ENCODE measurements around the gene ST6GALNAC1. TPM values are rescaled to one million over a fixed set of nuclear protein-coding genes. Genes with fewer than 3 reads are reported as not detected.

The ST6GALNAC1 gene
- total and polyA plus RNA-seq, 2 of the 13 experiments (the other 11 are each of a cell fraction or from before 2014, with no cell fraction given), result not detected

DNA sequence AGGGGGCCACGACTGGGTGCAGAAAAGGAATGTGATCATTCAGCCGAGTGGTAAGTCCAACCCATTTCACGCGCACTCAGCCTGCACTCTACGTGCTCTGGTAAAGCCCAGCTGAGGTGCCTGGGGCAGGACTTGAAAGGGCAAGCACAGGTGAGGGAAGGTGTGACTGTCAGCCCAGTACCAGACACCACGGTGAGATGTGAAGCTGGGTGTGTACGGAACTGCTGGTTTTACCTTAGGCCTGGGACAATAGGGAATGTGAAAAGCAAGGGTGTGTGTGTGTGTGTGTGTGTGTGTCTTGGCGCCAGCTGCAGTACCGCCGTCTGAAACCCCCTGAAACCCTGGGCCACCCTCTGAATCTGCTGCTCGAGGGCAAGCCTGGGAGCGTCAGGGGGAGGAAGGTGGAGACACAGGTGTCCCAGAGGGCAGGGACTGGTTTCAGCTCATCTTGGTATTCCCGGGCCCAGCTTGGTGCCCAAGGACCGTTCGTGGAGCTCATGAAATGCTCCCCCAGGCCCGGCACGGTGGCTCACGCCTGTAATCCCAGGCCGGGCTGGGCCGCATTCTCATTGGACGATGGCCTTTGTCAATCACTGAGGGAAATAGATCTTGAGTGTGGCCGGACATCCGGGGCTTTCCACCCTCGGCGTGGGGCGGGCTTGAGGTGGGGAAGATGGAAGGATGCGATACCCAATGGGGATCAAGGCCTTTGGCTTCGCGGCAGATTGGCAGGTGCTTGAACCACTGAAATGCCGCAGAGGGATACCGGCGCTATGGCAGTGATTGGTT lies 27.8 kb upstream of the ST6GALNAC1 start (continued):
- TF ChIP-seq, protein P1, sequence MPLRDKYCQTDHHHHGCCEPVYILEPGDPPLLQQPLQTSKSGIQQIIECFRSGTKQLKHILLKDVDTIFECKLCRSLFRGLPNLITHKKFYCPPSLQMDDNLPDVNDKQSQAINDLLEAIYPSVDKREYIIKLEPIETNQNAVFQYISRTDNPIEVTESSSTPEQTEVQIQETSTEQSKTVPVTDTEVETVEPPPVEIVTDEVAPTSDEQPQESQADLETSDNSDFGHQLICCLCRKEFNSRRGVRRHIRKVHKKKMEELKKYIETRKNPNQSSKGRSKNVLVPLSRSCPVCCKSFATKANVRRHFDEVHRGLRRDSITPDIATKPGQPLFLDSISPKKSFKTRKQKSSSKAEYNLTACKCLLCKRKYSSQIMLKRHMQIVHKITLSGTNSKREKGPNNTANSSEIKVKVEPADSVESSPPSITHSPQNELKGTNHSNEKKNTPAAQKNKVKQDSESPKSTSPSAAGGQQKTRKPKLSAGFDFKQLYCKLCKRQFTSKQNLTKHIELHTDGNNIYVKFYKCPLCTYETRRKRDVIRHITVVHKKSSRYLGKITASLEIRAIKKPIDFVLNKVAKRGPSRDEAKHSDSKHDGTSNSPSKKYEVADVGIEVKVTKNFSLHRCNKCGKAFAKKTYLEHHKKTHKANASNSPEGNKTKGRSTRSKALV (CRISPR knock-in tag; IDR thresholded peaks at IDR 0.05), result peak; percentile 67
- peak; percentile 74 for TF ChIP-seq MEF2D (CRISPR knock-in tag; IDR thresholded peaks at IDR 0.05)
- no peak for TF ChIP-seq ZNF660 (CRISPR knock-in tag; IDR thresholded peaks at IDR 0.05; ENCODE audit: borderline replicate concordance, low read depth)
- TF ChIP-seq RFXANK (CRISPR knock-in tag; IDR thresholded peaks at IDR 0.05), result no peak; the same call in 1 of the 2 replicates
- peak; percentile 35; the same call in 1 of the 2 replicates for TF ChIP-seq POLR2AphosphoS2 (IDR thresholded peaks at IDR 0.05; ENCODE audit: low read depth, low read length)
- TF ChIP-seq NCOR1 (IDR thresholded peaks at IDR 0.05; ENCODE audit: borderline replicate concordance, low read length), result no peak; the same call in 1 of the 2 replicates

DNA sequence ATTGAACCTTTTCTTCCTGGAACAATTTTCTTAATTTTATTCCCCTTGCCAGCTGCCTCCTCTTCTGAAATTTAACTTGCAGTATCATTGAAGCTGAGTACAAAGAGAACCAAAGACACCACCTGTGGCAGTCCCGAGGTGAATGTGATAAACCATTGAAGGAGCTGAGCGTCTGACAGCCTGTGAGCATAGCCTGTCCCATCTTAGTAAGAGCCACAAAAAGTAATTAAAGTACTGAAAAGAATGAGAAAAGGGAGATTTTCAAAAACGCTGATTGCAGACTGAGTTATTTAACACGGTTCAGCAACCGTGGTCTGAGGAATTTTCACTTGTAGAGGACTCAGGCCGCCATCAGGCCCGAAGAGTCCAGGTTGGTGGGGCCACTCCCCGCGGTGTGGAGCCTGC lies 27.2 kb upstream of the ST6GALNAC1 start:
- Histone ChIP-seq H3K4me3 (replicated peaks in 1 of 3; ENCODE audit: insufficient read depth in 1 of 3, low read depth in 2 of 3, low read length in 3 of 3) (peak overlapping the region; percentile 58 to 80 (median 60)), H3K27me3 (ENCODE audit: control insufficient read depth in 1 of 2, insufficient read depth in 2 of 2, low read length in 2 of 2) (no peaks in the 10 kb centered on the region; a peak in 1 of 5 replicates), H3K27ac (ENCODE audit: extremely low read length, insufficient read depth, low read length) (peak overlapping the region; percentile 83), H3K9ac (ENCODE audit: insufficient read depth, low read depth, low read length) (peak overlapping the region; percentile 82), H4K20me1 (ENCODE audit: insufficient read depth, low read length) (no peaks in the 10 kb centered on the region), H3K36me3 (replicated peaks in 1 of 2; ENCODE audit: control insufficient read depth in 1 of 2, insufficient read depth in 2 of 2, low read length in 2 of 2) (no peaks in the 10 kb centered on the region), H3K9me3 (ENCODE audit: low read length) (no peaks in the 10 kb centered on the region), H3K79me2 (ENCODE audit: insufficient read depth, low read length) (no peaks in the 10 kb centered on the region), H3K4me2 (ENCODE audit: low read depth, low read length) (peak overlapping the region; percentile 95), H3K4me1 (ENCODE audit: insufficient read depth, low read length) (peaks cover 53% of the 10 kb centered on the region), H2AFZ (ENCODE audit: low read length) (peak overlapping the region; percentile 30)
- ATAC-seq, result peak; percentile 3
- CTCF ChIA-PET (ENCODE audit: low intra/inter-chr PET ratio, low total read pairs), result no interaction called here
- in situ Hi-C loops (cut with HindIII; ENCODE audit: extremely low pct_ligation_motif_present, low pct_unique_long_range_greater_than_20kb) (no loop called here), intact Hi-C loops (cut with micrococcal nuclease; ENCODE audit: unreplicated experiment) (loop anchor here (5.0 kb wide), 1 partner anchor 148 kb away; no protein-coding TSS in a partner anchor)
- WGBS (ENCODE audit: low lambda C conversion rate), result 0% methylated on average over 9 of the region's 9 CpGs
- no peak for FAIRE-seq
- BruUV-seq (replicated peaks), result no TSS peak
- POLR2A ChIA-PET, result interaction anchor here (0.6 to 3.2 kb wide), 33 partner anchors 9 to 288 kb away, joined by 3 to 30 read pairs (median 10); partner anchors contain the start of genes JMJD6, METTL23, MFSD11 and RHBDF2
- DNase-seq (ENCODE audit: low spot score), result no peak
- TF ChIP-seq, protein P2, sequence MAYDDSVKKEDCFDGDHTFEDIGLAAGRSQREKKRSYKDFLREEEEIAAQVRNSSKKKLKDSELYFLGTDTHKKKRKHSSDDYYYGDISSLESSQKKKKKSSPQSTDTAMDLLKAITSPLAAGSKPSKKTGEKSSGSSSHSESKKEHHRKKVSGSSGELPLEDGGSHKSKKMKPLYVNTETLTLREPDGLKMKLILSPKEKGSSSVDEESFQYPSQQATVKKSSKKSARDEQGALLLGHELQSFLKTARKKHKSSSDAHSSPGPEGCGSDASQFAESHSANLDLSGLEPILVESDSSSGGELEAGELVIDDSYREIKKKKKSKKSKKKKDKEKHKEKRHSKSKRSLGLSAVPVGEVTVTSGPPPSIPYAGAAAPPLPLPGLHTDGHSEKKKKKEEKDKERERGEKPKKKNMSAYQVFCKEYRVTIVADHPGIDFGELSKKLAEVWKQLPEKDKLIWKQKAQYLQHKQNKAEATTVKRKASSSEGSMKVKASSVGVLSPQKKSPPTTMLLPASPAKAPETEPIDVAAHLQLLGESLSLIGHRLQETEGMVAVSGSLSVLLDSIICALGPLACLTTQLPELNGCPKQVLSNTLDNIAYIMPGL (CRISPR knock-in tag; IDR thresholded peaks at IDR 0.05; ENCODE audit: borderline replicate concordance in 1 of 2, low read depth in 1 of 2), result 0 out of 4 replicates have a peak, but pooled peaks of 1 of the 2 experiments have one; percentile 56
- no peak for TF ChIP-seq SMARCC2 (IDR thresholded peaks at IDR 0.05)
- no peak for TF ChIP-seq SP2 (CRISPR knock-in tag; IDR thresholded peaks at IDR 0.05)
- no peak for TF ChIP-seq ZNF674 (CRISPR knock-in tag; IDR thresholded peaks at IDR 0.05; ENCODE audit: low read depth)
- no peak for TF ChIP-seq KDM4B (CRISPR knock-in tag; IDR thresholded peaks at IDR 0.05)
- TF ChIP-seq, protein P3, sequence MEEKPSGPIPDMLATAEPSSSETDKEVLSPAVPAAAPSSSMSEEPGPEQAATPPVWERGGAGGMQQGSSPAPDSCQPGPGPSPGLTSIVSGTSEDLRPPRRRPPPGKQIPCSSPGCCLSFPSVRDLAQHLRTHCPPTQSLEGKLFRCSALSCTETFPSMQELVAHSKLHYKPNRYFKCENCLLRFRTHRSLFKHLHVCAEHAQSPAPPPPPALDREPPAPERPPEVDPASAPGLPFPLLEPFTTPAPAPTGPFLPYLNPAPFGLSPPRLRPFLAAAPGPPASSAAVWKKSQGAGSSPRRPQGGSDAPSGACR (CRISPR knock-in tag; IDR thresholded peaks at IDR 0.05), result peak; percentile 21; the same call in 1 of the 2 replicates
- peak; percentile 57; the same call in 1 of the 2 replicates for TF ChIP-seq ZNF567 (CRISPR knock-in tag; IDR thresholded peaks at IDR 0.05; ENCODE audit: borderline replicate concordance)
- TF ChIP-seq ETV5 (CRISPR knock-in tag; IDR thresholded peaks at IDR 0.05; ENCODE audit: borderline replicate concordance), result no peak
- no peak for TF ChIP-seq NCOA5 (CRISPR knock-in tag; IDR thresholded peaks at IDR 0.05)
- TF ChIP-seq RCOR2 (CRISPR knock-in tag; IDR thresholded peaks at IDR 0.05), result no peak
- no peak for TF ChIP-seq ZNF660 (CRISPR knock-in tag; IDR thresholded peaks at IDR 0.05; ENCODE audit: borderline replicate concordance, low read depth)

All from HepG2 (cell line).